ENCODE data around the gene ACAP3.
"Not testable (repeated sequence)": the region's sequence is repeated elsewhere in the genome, so short reads cannot be mapped to it uniquely, and the experiment has no call there.

ACAP3 gene

GRCh38 chr1:1330366-1331067 is 22.8 kb upstream of the ACAP3 start:
- no peak for DNase-seq (ENCODE audit: low read depth)

DNA sequence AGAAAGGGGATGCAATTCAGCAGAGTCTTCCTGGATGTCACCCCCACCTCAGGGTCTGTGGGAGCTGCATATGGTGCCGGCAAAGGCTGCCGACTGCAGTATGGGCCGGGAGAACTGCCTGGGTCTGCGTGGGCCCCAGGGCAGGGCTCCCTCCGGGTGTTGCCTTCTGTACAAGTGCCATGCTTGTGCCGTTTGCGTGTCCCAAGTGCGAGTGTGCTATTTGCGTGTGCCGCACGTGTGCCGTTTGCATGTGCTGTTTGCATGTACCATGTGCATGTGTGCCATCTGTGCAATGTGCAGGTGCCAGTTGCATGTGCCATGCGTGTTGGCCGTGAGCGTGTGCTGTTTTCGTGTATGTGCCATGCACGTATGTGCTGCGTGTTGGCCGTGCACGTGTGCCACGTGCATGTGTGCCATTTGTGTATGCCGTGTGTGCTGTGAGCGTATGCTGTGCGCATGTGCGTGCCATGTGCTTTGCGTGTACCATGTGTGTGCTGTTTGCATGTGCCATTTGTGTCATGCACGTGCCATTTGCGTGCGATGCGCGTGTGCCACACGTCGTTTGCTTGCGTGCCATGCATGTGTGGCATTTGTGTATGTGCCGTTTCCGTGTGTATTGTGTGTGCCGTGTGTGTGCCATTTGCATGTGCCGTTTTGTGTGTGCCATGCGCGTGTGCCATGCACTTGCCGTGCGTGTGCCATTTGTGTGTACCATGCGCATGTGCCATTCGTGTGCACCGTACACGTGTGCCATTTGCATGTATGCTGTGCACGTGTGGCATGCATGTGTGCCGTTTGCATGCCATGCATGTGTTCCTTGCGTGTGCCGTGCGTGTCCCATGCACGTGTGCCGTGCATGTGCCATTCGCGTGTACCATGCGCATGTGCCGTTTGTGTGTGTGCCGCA is 21.8 kb upstream of the ACAP3 start:
- DNase-seq (ENCODE audit: low read depth): no peak

GRCh38 chr1:1328254-1328653 is 20.5 kb upstream of the ACAP3 start:
- DNase-seq (ENCODE audit: low read depth): no peak

- DNase-seq (ENCODE audit: low read depth): no peak
Observed at GRCh38 chr1:1327291-1327690, 19.6 kb upstream of the ACAP3 start.

DNA sequence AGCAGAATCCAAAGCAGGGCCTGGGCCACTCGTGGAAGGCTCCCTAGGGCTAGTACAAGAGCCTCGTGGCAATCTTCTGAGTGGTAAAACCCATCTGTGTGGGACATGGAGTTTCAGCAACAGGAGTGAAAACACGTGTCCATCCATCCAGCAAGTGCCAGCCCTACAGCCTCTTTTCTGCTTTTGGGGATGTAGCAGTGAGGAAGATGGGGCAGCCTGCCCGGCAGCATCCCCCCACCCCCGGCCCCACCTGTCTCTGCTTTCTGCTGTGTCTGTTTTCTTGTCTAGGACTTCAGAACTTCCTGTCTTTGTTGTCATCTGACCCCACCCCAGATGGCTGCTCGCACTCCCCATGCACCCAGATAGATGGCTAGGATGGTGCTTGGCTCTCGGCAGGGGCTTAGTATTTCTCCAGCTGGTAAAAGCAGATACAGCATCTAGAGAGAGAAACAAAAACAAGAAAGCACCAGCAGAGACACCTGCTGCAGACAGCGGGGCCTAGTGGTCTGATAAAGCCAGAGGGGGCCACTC is 18.4 kb upstream of the ACAP3 start:
- DNase-seq (ENCODE audit: low read depth): no peak

DNA sequence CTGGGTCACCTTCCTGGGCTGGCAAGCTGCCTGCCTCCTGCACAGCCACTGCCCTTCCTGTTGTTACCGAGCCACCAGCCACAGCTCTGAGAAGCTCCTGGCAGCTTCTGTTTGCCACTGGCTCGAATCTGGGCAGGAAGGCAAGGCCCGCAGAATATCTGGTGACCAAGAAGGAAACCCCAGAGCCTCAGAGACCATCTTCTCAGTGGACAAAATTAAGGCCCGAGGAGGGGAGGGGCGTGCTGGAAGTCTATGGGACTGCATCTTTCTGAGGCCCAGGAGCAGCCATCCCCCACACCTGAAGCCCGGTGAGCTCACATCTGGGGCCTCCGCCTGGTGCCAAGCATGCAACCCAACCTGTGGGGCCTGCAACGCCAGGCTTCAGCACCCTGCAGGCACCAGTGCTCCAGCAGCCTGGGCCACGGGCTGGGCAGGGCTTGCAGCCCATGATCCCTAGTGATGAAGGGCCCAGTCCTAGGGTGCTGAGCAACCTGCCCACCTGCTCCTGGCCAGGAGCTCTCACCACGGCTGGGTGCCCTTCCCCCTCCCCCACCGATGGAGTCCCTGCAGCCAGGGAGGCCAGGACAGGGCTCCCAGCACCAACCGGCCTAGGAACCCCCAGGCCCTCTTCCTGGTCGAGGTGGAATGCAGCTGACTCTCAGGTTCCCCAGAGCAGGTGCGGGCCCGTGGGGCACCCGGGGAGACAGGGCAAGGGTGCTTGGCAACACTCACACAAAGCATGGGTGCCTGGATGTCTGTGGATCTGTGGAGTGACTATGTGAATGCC is 17.8 kb upstream of the ACAP3 start:
- no peak for DNase-seq (ENCODE audit: low read depth)

GRCh38 chr1:1324524-1325287 is 17.0 kb upstream of the ACAP3 start, which contains the start of the genes CPTP and INTS11:
TSS of gene CPTP (plus strand) at chr1:1324802. CDS start at chr1:1326911, 2,109 bp downstream.
TSS of gene INTS11 (minus strand) at chr1:1324660. CDS start at chr1:1324608, 52 bp downstream.
- DNase-seq (ENCODE audit: low read depth): peak; percentile 95

DNA sequence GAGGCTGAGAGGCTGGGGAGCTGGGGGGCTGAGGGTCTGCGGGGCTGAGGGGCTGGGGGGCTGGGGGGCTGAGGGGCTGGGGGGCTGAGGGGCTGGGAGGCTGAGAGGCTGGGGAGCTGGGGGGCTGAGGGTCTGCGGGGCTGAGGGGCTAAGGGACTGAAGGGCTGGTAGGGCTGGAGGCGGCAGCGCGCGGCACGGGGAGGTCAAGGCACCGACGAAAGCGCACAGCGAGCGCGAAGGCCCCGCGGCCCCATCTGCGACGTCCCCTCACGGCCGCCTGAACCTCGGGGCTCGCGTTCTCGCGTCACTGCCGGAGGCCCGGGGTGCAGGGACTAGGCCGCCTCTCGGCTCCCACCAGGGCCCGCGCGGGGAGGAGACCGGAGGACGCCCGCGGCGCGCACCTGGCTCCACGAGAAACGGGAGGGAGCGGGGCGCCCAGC is 16.4 kb upstream of the ACAP3 start:
- no peak for DNase-seq (ENCODE audit: low read depth)

- no peak for DNase-seq (ENCODE audit: low read depth)
Observed at GRCh38 chr1:1322952-1323351, 15.2 kb upstream of the ACAP3 start.

DNA sequence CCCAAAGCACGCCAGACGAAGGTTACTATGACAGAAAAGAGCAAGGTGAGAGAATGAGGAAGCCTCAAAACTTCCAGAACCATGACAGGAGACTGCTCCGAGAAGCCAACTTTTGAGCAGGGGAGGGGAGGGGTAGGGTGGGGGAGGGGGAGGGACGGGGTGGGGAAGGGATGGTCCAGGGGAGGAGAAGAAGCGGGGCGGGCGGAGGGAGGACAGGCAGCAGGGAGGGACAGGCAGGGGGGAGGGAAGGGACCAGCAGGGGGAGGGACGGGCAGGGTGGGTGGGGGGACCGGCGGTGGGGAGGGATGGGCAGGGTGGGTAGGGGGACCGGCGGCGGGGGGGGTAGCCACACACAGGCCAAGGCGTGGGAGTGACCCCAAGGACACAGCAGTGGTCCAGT is 14.7 kb upstream of the ACAP3 start:
- no peak for DNase-seq (ENCODE audit: low read depth)

DNA sequence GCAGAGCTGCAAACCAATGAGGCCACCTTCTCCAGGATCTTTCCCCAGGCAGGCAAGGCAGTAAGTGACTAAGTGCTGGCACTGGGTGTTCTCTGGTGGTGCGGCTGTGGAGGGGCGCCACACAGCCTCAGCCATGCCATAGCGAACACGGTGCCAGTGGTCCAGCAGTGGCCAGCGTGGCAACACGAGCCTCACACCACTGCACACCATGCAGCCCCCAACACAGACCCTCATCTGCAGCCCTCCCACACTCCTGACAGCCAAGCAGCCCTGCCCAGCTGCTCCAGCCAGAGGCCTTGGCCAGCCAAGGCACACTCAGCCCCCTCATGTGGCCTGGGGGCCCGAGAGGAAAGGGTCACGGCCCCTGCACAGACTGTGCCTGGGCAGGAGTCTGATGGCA is 13.7 kb upstream of the ACAP3 start:
- no peak for DNase-seq (ENCODE audit: low read depth)

GRCh38 chr1:1320666-1321448 is 13.1 kb upstream of the ACAP3 start:
- DNase-seq (ENCODE audit: low read depth): no peak

DNA sequence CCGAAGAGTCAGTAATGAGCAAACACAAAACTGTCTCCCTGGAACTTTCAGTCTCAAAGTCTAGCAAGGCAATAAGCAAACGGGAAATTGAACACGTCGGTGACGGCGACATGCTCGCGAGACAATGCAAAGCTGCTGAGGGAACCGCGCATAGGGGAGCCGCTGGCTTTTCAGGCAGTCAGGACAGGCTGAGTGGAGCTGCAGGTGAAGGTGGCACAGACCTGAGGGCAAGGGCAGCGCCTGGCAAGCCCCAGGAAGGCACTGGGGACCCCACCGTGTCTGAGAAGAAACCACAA is 11.9 kb upstream of the ACAP3 start:
- DNase-seq (ENCODE audit: low read depth): no peak

GRCh38 chr1:1318777-1319645 is 11.3 kb upstream of the ACAP3 start:
- no peak for DNase-seq (ENCODE audit: low read depth)

DNA sequence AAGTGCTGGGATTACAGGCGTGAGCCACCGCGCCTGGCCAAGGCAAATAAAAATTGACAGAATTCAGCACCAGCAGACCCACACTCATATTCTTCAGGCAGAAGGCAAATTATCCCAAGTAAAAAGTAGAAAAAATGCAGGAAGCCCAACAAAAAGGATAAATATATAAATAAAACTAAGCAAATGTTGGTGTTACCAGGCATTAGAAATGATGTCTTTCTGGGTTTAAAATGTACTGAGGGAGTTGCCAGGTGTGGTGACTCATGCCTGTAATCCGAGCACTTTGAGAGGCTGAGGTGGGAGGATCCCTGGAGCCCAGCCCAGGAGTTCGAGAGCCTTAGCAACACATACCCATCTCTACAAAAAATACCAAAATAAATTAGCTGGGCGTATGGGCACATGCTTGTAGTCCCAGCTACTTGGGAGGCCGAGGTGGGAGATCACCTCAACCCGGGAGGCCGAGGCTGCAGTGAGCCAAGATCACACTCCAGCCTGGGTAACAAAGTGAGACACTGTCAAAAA is 10.5 kb upstream of the ACAP3 start:
- no peak for DNase-seq (ENCODE audit: low read depth)

DNA sequence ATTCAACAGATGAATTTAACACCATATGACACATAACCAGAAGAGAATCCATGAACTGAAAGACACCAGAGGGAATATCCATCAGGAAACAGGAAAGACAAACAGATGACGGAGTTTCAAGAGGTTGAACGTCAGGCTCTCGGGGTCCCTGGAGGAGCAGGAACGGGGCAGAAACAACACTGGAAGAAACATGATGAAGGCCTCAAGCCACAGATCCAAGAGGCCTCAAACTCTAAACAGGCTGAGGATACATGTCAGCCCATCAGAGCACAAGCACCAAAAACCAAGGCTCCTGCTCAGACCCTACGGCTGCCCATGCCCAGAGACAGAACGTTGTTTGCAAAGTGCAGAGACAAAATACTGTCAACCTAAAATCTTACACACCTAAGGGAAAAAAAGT is 9.7 kb upstream of the ACAP3 start:
- no peak for DNase-seq (ENCODE audit: low read depth)

- not testable (repeated sequence) for DNase-seq (ENCODE audit: low read depth)
Observed at GRCh38 chr1:1316199-1316598, 8.5 kb upstream of the ACAP3 start.

- no peak for DNase-seq (ENCODE audit: low read depth)
Observed at GRCh38 chr1:1315435-1315954, 7.8 kb upstream of the ACAP3 start.

- no peak for DNase-seq (ENCODE audit: low read depth)
Observed at GRCh38 chr1:1314678-1315335, 7.1 kb upstream of the ACAP3 start.

Measured in activated T-helper 1 cell treated with Interleukin-2 at 50 U/mL for 16 hours (primary cell).